SHP77 (cell line): ENCODE measurements around the gene ANXA5.
A peak's percentile ranks its signal among the peaks of the same experiment; 100 is the strongest.

Experiments used
- DNase-seq, 2 experiments: peaks; one replicate each; lab custom pipeline; 2025; lab: John Stamatoyannopoulos, UW

Gene ANXA5

GRCh38 chr4:121712001-121712651, 15.3 kb upstream of the ANXA5 start:
- DNase-seq: no peak

GRCh38 chr4:121711263-121712000, 14.7 kb upstream of the ANXA5 start:
- peak; percentile 60 to 76 for DNase-seq

DNA sequence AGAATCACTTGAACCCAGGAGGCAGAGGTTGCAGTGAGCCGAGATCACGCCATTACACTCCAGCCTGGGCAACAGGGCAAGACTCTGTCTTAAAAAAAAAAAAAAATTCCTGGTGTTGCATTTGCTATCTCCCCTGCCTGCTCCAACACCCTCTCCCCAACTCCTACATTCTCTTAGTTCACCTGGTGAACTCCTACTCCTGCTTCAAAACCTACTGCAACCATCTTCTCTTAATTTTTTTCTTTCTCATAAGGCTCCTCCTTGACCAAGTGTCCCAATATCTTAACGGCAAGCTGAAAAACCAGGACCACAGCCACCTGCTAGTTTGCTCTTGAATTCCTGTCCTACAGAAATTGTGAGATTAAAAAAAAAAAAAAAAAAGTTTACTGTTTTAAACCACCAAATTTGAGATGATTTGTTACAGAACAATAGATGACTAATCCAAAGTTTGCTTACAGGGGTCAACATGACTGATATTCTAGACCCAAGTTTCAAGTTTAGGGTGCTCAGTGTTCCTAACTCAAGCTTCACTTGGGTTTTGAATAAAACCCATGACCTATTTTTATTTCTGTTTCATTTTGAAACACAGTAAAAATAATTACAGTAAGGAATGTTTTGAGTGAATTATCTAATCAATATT, 13.1 kb upstream of the ANXA5 start:
- DNase-seq: no peak

DNA sequence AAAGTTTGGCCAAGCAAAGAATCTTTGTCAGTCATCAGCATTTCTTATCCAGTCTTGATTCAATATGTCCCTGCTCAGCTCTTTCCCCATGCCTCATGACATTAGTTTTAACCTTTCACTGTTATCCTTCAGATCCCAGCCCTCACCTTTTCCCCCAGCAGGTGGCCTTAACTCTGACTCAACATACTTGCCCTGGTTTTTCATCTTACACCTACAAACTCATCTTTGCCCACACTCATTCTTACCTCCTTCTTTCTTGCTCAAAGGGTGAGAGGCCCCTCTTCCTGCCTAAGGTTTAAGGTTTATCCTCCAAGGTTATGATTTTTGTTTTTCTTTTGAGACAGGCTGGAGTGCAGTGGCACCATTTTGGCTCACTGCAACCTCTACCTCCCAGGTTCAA, 10.6 kb upstream of the ANXA5 start:
- DNase-seq: no peak

DNA sequence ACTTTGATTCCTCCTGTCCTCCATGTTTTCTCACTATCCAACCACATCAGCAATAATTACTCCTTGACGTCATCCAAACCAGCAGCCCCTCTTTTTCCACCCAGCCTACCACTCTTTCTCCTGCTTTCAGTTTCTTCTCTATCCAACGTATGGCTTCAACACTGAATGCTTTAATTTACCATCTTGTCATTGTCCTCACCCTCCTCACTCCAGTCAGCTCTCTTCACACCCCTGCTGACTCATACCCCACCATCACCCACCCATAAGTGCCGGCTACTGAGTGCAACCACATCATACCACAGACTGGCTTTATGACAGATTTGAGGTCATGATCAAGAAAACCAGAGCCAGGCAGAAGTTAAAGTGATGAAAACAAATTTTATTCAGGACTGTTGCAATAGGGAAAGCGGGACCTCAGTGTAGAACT, 9.8 kb upstream of the ANXA5 start:
- no peak for DNase-seq

- no peak for DNase-seq
Observed at GRCh38 chr4:121705521-121705920, 8.7 kb upstream of the ANXA5 start.

DNA sequence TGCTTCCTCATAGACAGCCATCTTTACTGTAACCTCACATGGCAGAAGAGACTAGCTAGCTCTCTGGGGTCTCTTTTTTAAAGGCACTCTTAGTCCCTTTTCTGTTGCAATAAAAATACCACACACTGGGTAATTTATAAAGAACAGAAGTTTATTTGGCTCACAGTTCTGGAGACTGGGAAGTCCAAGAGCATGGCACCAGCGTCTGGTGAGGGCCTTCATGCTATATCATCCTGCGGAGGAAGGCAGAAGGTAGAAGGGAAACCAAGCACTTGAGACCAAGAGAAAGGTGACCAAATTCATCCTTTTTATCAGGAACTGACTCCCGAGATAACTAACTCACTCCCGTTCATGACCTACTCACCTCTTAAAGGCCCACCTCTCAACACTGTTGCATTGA, 5.4 kb upstream of the ANXA5 start:
- DNase-seq: no peak

DNA sequence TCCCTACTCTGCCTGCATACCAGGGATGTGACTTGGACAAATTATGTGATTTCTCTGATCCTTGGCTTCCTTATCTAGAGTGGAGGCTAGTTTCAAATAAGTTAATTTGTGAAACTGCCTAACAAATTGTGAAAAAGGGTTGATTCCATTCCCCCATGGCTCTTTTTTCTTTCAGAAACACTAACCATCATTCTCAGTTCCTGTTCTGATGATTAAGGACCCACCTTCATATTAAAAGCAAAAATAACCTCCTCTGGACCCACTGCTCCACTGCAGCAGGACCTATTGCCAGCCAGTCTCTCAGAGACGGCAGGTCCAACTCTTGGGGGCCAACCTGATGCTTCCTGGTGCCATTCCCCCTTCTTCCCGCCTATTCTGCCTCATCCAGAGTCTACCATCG, 4.5 kb upstream of the ANXA5 start:
- DNase-seq: no peak

GRCh38 chr4:121698236-121698671, 1.5 kb upstream of the ANXA5 start:
- no peak for DNase-seq

DNA sequence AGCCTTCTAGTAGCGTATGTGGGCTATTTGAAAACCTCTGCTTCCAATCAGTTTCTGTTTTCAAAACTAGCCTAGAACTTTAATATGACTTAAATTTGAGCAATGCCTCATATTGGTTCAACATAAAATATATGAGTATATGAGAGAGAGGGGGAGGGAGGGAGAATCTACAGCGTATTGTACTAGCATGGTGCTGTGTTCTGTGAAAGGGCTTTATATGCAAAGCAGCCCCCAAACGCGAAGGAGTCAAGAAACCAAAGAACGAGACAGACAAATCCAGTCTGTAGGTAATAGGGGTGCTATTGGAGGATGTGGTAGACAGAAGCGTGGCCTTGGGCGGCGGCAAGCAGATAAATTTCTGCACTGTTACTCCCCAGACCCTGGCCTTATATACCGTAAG, 784 bp upstream of the ANXA5 start:
- no peak for DNase-seq

DNA sequence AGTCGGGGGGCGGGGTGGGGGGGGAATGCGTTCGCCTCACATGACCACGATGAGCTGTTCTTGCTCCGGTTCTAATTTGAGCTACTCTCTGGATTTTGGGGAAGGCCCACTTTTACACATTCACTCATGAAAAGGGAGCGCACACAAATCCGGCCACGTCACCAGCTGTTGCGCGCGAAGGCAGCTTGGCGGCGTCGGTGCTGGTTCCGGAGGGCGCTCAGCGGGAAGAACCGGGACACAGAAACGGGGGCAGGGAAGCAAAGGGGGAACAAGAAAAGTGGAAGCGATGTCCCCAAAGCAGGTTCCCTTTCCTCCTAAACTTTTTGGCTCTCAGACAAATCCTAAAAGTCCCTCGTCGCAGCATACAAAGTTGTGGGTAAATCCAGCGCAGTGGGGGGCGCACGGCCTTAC, 605 bp downstream of the ANXA5 start:
- DNase-seq: peak; percentile 9 to 16

GRCh38 chr4:121693886-121694285, 2.9 kb downstream of the ANXA5 start:
- no peak for DNase-seq

DNA sequence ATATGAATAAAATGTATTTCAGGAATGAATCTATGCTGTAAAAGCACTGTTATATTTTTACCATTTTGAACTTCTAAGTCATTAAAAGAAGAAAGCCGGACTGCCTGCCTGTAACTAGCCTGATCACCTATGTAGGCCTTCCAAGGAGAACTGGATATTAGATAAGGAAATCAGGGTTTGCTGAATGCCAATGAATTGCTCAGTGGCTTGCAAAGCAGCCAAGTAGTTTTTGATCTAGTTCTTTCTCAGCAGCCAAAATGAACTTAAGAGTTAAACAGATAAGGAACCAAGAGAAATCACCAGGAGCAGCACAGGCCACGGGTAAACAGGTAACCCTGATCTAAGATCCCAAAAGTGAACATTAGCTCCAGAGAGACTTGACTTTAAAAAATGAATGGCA, 3.3 kb downstream of the ANXA5 start:
- DNase-seq: no peak

- no peak for DNase-seq
Observed at GRCh38 chr4:121692261-121692660, 4.5 kb downstream of the ANXA5 start.

- DNase-seq: no peak
Observed at GRCh38 chr4:121690001-121690400, 6.8 kb downstream of the ANXA5 start.

DNA sequence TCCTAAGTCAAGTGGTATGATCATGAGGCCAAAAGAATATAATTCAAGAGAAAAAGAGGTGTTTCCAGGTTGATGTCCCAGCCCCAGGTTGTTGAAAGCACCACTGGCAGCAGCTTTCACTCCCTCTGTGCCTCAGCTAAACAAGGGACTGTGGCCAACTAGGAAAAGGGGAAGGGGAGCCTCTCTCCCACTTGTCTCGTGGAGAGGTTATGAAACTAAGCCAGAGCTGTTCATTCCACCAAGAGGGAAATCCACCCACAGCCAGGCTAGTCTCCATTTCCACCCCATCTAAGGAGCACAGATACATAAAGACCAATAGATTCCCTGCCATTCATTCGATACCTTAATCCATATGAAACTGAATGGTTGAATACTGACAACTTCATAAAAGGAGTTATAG, 8.1 kb downstream of the ANXA5 start:
- DNase-seq: no peak

GRCh38 chr4:121688261-121688660, 8.5 kb downstream of the ANXA5 start:
- DNase-seq: no peak

GRCh38 chr4:121686255-121686654, 10.5 kb downstream of the ANXA5 start:
- DNase-seq: no peak

DNA sequence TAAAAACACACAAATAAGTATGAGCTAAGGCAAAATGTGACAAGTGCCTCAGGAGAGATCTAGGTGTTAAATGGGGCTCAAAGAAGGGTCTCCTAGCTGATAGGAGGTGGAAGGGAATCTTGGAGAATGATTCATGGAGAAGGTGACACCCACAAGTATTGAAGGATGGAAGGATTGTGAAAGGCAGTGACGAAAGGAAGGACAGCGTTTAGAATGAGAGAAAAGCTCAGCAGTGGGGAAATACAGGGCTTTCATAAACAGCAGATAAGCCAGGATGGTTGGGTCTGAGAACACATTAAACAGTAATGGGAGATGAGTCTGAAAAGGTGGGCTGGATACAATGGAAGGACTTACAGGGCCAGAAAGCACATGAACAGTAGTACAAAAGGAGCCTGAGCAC, 11.5 kb downstream of the ANXA5 start:
- DNase-seq: no peak

- DNase-seq: no peak
Observed at GRCh38 chr4:121684561-121684960, 12.2 kb downstream of the ANXA5 start.

DNA sequence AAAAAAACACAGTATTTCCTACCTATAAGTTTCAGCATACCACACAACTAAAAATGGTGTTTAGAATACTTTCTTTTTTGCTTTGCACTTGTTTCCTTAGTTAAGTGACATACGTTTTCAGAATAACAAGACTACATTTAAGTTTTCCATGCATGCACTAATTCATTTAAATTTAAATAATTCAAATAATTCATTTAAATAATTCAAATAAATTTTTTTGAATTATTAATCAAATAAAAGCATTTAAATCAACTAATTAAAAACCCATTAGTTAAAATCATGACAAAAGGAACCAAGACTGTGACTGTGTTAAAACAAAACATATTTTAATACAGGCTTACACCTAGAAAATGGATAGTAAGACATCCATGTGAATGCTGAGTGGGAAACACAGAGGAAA, 12.8 kb downstream of the ANXA5 start:
- DNase-seq: no peak

DNA sequence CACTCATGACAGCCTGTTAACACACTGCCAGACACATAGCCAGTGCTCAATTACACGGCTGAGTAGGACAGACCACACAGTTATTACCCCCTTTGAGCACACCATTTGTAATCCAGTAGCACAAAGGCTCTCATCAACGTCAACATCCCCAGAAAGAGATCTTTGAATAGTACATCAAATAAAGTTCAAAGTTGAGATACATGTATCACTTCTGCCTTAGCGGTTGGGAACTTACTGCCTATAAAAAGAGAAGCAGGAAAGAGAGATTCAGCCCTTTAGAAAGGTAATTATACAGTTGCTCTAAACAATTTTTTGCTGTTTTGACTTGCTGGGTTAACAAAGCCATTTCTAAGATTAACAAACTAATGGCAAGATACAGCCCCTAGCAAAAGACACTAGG, 16.2 kb downstream of the ANXA5 start:
- DNase-seq: no peak

- DNase-seq: no peak
Observed at GRCh38 chr4:121679951-121680350, 16.8 kb downstream of the ANXA5 start.
